Activated CD8-positive, alpha-beta T cell treated with anti-CD3 and anti-CD28 coated beads for 36 hours (primary cell): ENCODE data around the gene SLC44A1. TPM values are rescaled to one million over a fixed set of nuclear protein-coding genes. Genes with fewer than 3 reads are reported as not detected.

Source experiments
- ATAC-seq: fragments of 200-7000 bp; cut with Tn5 transposase; one replicate; pipeline ENCODE4 v1.10.0; 2021; ENCODE audit warnings: mild to moderate bottlenecking, moderate library complexity
- CTCF ChIA-PET: fragments of 350-600 bp; sonication (Branson Sonifier 250); formaldehyde crosslinking; loops from one replicate; lab custom pipeline; 2021; ENCODE audit warnings: antibody characterized with exemption; lab: Charles Lee
- POLR2A ChIA-PET: fragments of 350-600 bp; sonication (Branson Sonifier 250); formaldehyde crosslinking; loops from one replicate; lab custom pipeline; 2021; ENCODE audit warnings: antibody characterized with exemption; lab: Charles Lee
- DNase-seq: peaks from one replicate; pipeline ENCODE4 v3.0.0-alpha.2; 2020
- H3K27ac Mint-ChIP-seq: one replicate; pipeline ENCODE4 v1.8.0; 2021; ENCODE audit warnings: mild to moderate bottlenecking, mixed read lengths
- H3K27me3 Mint-ChIP-seq: one replicate; pipeline ENCODE4 v1.8.0; 2021; ENCODE audit warnings: mixed read lengths
- H3K36me3 Mint-ChIP-seq: one replicate; pipeline ENCODE4 v1.8.0; 2021; ENCODE audit warnings: low read depth, mixed read lengths
- H3K4me1 Mint-ChIP-seq: one replicate; pipeline ENCODE4 v1.8.0; 2021; ENCODE audit warnings: low read depth, mixed read lengths
- H3K4me3 Mint-ChIP-seq: one replicate; pipeline ENCODE4 v1.8.0; 2021; ENCODE audit warnings: mild to moderate bottlenecking, moderate library complexity, mixed read lengths
- H3K9me3 Mint-ChIP-seq: one replicate; pipeline ENCODE4 v1.8.0; 2021; ENCODE audit warnings: mixed read lengths
- intact Hi-C: fragments of 100-400 bp; cut with micrococcal nuclease; formaldehyde crosslinking; loops from one replicate; pipeline ENCODE4 v1.10.0; 2022
- total RNA-seq, 2 experiments: library from RNA; stranded (reverse); gene quantifications; one replicate each; pipeline ENCODE4 v1.2.3, GENCODE V29; 2021
- TF ChIP-seq, protein P1 (sequence below): fragments of 200-600 bp; IDR thresholded peaks from one replicate; pipeline ENCODE4 v1.8.0; 2022; ENCODE audit warnings: antibody characterized with exemption, mild to moderate bottlenecking

Gene SLC44A1
- total RNA-seq, 2 experiments from 2014 or later, result 7.2 to 8.3 TPM

DNA sequence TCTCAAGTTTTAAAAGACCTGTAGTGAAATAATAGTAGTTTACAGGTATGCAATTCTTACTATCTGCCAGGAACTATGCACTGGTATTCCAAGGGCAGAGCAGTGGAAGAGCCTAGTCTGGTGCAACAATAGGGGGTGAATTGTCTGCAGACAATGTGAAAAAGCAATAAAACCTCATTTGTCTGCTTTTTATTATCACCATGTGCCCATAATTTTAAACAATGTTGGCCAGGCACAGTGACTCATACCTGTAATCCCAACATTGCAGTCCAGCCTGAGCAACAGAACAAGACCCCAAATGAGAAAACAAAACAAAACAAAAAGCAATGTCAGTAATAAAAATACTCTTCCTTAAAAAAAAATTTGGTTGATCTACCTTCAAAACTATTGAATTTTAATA, 12.2 kb upstream of the SLC44A1 start:
- ChIA-PET POLR2A (no interaction called here), CTCF (no interaction called here)
- Mint-ChIP-seq H3K27me3 (peaks cover 4% of the 10 kb centered on the region), H3K36me3 (no peaks in the 10 kb centered on the region), H3K27ac (no peak overlapping the region), H3K4me3 (no peak overlapping the region), H3K9me3 (no peaks in the 10 kb centered on the region), H3K4me1 (no peaks in the 10 kb centered on the region)
- TF ChIP-seq, protein P1, sequence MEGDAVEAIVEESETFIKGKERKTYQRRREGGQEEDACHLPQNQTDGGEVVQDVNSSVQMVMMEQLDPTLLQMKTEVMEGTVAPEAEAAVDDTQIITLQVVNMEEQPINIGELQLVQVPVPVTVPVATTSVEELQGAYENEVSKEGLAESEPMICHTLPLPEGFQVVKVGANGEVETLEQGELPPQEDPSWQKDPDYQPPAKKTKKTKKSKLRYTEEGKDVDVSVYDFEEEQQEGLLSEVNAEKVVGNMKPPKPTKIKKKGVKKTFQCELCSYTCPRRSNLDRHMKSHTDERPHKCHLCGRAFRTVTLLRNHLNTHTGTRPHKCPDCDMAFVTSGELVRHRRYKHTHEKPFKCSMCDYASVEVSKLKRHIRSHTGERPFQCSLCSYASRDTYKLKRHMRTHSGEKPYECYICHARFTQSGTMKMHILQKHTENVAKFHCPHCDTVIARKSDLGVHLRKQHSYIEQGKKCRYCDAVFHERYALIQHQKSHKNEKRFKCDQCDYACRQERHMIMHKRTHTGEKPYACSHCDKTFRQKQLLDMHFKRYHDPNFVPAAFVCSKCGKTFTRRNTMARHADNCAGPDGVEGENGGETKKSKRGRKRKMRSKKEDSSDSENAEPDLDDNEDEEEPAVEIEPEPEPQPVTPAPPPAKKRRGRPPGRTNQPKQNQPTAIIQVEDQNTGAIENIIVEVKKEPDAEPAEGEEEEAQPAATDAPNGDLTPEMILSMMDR, result no peak
- intact Hi-C loops, result no loop called here
- DNase-seq (no peak), ATAC-seq (no peak)

DNA sequence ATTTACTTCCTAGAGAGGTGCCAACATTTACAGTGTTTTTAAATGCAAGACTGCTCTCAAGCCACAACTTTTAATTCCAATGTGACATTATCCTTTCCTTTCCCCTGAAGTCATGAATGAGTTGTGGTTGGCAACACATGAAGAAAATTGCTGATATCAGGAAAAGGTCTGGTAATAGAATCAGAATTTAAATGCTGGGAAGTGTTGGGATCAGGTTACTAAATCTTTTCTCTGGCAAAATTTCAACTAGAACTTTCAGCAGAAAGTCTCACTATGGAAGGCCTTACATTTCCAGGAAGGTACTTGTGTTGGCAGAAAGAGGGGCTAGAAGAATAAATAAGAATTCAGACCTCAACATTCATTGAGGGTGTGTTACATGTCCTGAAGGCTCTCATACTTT, 10.6 kb upstream of the SLC44A1 start:
- TF ChIP-seq, protein P1, result no peak
- CTCF ChIA-PET, result no interaction called here
- intact Hi-C loops, result no loop called here

DNA sequence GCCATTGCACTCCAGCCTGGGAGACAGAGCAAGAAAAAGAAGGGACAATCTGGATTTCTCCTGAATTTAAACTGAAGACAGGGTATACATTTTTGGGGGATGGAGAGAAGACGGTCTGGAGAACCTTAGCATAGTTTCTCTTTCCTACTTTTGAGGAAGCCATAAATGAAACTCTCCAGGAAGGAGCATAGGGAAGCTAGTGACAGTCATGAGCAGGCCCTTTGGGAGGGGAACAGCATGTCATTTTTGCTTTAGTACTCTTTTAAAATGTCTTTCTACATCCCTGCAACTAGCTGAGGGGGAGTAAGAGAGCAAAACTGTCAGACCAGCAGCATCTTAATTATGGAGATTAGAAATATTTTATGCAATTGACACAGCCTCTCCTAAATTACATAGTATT, 8.2 kb upstream of the SLC44A1 start:
- H3K9me3 Mint-ChIP-seq, result no peaks in the 10 kb centered on the region
- H3K27me3 Mint-ChIP-seq, result peaks cover 6% of the 10 kb centered on the region
- CTCF ChIA-PET, result no interaction called here
- ATAC-seq (no peak), DNase-seq (no peak)
- no peaks in the 10 kb centered on the region for H3K36me3 Mint-ChIP-seq
- no peak overlapping the region for H3K27ac Mint-ChIP-seq
- intact Hi-C loops, result no loop called here
- POLR2A ChIA-PET, result interaction anchor here (0.6 kb wide), 1 partner anchor 13 kb away, joined by 4 read pairs; no protein-coding TSS in a partner anchor
- H3K4me1 Mint-ChIP-seq, result no peaks in the 10 kb centered on the region
- TF ChIP-seq, protein P1, result no peak
- H3K4me3 Mint-ChIP-seq, result no peak overlapping the region

More for the DNA sequence above, 10.6 kb upstream of the SLC44A1 start:
- ATAC-seq (no peak), DNase-seq (no peak)
- Mint-ChIP-seq H3K9me3 (no peaks in the 10 kb centered on the region), H3K27ac (no peak overlapping the region), H3K4me1 (no peaks in the 10 kb centered on the region), H3K36me3 (no peaks in the 10 kb centered on the region), H3K4me3 (no peak overlapping the region), H3K27me3 (peaks cover 4% of the 10 kb centered on the region)
- POLR2A ChIA-PET, result no interaction called here

DNA sequence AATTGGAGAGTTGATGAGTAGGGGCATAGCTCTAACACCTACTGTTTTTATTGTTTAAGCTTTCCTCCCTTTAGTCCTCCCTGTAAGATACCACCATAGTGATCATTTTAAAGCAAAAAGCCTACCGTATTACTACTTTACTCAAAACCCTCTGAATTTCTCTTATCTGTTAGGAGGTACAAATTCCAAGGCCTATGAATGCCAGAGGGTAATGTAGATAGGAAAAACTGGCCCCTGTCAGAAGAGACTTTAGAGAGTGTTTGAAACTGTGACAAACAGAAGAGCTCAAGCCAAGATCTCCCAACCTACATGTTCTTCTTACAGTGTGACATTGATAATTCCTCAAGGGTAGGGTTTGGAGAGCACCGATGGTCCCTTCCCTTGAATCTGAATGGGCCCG, 7.2 kb upstream of the SLC44A1 start:
- CTCF ChIA-PET, result interaction anchor here (0.8 kb wide), 1 partner anchor 78 kb away, joined by 3 read pairs; no protein-coding TSS in a partner anchor
- no peaks in the 10 kb centered on the region for H3K36me3 Mint-ChIP-seq
- H3K27me3 Mint-ChIP-seq, result peaks cover 10% of the 10 kb centered on the region
- H3K4me1 Mint-ChIP-seq, result no peaks in the 10 kb centered on the region
- no peak overlapping the region for H3K27ac Mint-ChIP-seq
- ATAC-seq (no peak), DNase-seq (no peak)
- intact Hi-C loops, result no loop called here
- H3K4me3 Mint-ChIP-seq, result no peak overlapping the region
- TF ChIP-seq, protein P1, result no peak
- POLR2A ChIA-PET, result no interaction called here
- H3K9me3 Mint-ChIP-seq, result no peaks in the 10 kb centered on the region

- ATAC-seq (no peak), DNase-seq (no peak)
- intact Hi-C loops, result no loop called here
- TF ChIP-seq, protein P1, result no peak
- ChIA-PET CTCF (interaction anchor here (1.7 kb wide), 1 partner anchor 178 kb away, joined by 7 read pairs; no protein-coding TSS in a partner anchor), POLR2A (no interaction called here)
- peaks cover 12% of the 10 kb centered on the region for H3K27me3 Mint-ChIP-seq
- no peak overlapping the region for H3K4me3 Mint-ChIP-seq
- peaks cover 2% of the 10 kb centered on the region for H3K4me1 Mint-ChIP-seq
- no peak overlapping the region for H3K27ac Mint-ChIP-seq
- H3K9me3 Mint-ChIP-seq, result no peaks in the 10 kb centered on the region
- H3K36me3 Mint-ChIP-seq, result no peaks in the 10 kb centered on the region
These were observed 6.1 kb upstream of the SLC44A1 start for GRCh38 chr9:105238302-105238701.
